Stimulated activated CD4-positive, alpha-beta T cell treated with anti-CD3 and anti-CD28 coated beads, Interleukin-2, amount 100 ng/mL, for 48 hours (primary cell): ENCODE results near the gene KCNC1.

Source experiments
- DNase-seq, 2 donors: peaks; one replicate each; pipeline ENCODE4 v3.0.0-alpha.2; 2020

The KCNC1 gene

DNA sequence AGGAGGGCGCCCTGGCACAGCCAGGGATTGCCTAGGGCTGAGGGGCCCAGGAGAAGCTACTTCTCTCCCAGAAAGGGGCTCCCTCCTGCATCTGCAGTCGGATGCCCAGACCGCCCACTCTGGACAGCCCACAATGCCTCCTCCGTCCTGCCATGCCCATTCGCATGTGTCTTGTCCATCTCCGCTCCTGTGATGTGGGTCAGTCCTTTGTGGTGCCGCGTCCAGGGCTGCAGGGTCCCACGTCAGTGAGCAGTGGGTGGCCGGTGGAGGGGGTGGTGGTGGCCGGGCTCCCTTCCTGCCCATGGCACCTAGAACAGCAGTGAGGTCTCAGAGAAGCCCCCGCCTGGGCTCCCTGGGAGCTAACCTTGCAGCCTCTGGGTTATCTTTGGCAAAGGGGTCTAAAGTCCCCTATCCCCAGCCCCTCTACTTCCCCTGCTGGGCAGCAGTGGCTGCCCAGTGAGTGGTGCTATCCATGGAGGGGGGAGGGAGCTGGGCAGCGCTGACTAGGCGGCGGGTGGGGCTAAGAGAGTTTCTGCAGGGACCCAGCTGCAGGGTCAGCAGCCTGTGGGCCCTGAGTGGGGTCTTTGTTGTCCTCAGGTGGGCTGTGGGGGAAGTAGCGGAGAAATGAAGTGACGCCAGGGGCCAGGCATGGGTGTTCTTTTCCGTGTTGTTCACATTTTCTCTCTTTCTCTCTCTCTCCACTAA, 41.1 kb downstream of the KCNC1 start:
- DNase-seq = no peak

DNA sequence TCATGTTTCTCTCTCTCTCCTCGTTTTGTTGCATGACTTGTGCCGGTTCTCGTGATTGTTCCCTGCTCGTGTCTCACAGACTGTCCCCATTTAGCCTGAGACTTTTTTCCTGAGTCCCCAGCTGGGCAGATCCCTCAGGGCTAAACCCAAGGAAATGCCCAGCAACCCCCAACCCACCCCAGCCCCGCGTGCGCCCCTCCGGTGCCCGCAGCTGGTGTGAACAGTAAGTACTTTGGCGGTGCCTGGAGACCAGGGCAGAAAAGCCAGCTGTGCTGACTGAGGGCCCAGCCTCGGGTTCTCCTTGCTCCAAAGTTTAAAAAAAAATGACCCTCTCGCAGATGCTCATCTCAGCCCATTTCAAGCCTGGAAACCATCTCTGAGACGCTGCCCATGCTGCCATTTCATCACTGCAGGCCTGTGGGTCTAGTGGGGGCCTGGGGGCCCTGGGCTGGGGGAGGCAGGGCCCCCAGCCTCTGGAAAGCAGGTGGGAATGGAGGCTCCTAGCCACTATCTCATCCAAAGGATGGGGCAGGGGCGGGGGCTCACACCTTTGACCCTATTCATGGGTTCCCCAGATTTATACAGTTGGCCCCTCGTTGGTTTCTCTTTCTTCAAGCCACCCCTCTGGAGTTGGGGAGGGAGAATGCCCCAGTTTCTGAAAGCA, 41.8 kb downstream of the KCNC1 start:
- no peak for DNase-seq

DNA sequence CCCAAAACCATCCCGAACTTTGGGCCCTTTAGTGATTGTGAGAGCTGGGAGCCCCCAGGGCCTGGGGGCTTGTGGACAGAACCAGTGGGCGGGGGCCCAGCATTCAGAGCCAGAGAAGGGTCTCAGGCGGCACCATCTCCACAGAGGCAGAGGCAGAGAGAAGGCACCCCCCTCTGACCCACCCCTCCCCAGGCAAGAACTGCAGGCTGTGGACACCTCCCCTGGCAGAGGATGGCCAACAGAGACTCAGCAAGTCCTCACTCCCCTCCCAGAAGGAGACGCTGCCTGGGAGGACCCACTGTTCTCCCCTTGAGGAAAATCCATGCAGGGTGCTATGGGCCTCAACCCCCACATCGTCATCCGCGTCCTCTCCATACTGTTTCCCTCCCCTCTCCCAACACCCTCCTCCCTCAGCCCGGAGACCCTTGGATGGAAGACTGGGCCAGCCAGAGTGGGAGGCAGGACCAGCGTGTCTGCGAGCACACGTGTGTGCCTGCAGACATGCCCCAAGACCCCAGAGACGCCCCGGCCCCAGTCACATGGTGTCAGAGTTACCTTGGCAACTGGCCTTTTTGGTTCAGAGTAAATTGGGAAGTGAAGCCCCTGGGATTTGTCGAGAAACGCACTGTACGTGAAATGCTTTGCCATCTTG, 42.6 kb downstream of the KCNC1 start:
- DNase-seq = no peak

DNA sequence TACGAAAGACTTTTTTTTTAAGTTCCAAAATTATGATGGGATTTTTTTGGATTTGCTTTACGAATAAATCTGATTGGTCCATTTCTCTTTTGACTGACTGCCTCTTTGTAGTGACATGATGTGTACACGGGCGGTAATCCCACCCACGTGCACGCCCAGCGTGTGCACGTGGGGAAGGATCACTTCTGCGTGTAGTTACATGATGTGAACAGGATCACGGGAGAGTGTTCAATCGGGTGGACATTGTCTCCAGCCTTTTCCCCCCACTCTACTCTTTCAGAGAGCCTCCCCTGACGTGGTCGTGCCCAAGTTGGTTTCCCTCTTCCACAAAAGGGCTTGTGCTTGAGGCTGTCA, 43.1 kb downstream of the KCNC1 start:
- DNase-seq = no peak

DNA sequence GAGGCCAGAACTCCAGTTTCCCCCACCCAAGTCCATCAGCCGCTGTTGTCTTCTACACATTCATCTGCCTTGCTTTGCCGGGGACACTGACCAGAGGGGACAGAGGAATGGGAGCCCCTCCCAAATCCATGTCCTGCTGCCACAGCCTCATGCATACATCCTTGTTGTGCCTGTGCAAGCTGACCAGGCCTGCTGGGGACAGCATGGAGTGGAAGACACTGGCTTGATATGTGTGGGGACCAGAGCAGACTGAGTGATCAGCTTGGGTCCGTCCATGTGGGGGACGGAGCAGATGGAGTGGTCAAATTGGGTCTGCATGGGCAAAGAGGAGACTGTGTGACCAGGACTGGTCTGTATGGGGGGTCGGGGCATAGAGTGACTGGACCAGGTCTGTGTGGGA, 43.8 kb downstream of the KCNC1 start:
- DNase-seq = no peak

DNA sequence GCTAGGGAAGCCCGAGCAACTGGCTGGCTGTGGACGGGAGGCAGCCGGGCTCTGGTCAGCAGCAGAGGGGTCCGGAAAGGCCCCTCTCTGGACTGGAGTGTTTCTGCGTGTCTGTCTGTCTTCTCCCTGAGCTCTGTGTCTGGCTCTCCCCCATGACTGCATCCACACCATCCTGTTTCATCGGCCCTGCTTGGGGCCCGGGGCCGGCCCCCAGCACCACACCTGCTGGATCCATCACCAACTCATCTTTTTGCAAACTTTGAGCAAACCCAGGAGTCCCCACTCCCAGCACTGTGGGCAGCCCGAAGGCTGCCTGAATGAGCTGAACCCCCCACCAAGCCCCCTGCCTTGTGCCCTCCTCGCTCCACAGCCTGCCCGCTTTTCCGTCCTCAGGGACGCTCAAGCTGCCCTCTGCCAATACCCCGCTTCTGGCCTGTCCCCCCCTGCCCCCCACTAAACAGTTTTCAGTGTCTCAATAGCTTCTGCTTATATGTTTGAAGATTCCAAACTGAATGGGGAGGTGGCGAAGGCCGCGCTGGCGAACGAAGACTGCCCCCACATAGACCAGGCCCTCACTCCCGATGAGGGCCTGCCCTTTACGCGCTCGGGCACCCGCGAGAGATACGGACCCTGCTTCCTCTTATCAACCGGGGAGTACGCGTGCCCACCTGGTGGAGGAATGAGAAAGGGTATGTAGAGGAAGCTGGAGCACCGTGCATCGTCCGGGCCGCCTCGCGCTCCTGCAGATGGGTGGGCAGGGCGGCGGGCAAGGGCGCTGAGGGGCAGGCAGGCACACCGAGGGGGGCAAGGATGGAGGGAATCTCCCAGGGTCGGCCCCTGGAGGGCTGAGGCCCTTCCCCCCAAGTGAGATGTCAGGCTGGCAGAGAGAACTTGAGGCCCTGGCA, 44.6 kb downstream of the KCNC1 start:
- DNase-seq = no peak

DNA sequence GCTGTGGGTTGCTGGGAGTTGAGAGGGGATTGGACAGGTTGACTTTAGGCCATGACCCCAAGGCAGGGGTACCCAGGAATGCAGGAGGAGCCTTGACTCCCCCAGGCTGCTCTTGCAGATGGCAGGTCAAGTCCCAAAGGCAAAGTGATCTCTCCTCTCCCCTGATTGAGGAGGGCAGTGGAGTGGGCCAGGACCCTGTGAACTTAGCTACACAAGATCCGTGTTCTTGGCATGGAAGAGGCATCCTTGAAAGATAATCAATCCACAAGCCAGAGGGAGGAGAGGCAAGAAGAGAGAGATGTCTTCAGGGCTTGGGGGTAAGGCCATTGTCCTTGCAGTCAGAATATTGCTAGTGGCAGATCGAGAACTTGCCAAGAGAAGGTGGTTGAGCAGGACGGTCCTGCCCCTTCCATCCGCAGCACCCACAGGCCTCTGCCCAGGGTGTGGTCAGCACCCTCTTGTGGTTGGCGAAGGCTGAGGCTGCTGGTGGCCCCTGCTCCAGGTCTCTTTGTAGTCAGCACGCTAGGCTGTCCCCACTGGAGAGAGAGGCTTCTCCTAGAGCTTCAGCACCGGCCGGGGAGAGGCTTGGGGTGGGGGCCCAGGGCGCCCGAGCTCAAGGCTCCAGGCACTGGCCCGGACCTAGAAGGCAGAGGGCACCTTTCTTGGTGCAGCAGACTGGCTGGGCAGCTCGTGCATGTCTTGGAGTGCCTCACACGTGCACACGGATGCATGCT, 45.4 kb downstream of the KCNC1 start:
- no peak for DNase-seq

DNA sequence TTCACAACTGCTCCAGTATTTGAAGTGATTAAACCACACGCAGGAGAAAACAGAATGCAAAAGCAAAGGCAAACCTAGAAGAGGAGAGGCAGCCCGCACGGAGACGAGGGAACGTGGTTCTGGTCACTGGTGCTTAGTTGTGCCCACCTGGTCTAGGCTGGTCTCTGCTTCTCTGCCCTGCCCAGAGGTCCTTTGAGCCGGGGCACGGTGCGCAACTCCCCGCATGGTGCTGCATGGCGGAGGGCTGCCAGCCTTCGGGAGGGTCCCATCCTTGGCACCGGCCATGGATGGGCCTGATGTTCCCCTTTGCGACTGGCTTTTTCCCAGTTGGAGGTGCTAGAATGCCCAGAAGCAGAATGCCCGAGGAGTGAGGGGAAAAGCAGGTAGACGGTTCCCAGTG, 46.1 kb downstream of the KCNC1 start:
- DNase-seq = no peak

DNA sequence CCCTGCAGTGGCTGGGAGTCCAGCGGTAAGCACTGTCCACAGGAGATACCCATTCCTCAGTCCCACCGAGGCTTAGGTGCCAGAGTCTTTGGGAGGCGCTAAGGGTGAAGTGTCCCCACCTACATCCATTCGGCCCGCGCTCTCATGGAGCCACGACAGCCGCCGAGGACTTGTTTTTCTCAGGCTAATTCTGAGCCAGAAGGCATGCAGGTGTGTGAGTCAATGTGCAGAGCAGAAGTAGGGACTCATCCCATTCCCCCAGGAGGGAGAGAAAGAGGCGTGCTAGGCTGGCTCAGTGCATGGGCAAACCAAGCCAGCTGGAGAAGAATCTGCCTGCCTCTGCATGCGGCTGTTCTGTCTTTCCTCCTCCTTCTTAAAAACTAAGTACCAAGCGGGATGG, 46.6 kb downstream of the KCNC1 start:
- DNase-seq = no peak

DNA sequence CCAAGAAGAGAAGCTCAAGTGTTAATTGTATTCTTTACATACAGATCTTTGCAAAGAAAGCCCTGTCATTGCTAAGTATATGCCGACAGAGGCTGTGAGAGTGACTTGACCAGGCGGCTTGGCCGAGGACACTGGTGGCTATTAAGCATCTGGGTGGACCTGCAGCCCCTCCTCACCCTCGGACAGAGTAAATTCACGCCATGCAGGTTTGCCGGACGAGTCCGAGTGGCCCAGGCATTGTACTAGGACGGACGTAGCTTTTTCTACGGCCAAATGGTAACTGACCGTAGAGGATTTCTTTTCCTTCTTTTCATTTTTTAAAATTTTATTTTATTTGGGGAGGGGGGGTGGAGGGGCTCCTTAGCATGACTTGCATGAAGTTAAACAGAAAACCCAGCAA, 47.0 kb downstream of the KCNC1 start:
- DNase-seq = no peak

DNA sequence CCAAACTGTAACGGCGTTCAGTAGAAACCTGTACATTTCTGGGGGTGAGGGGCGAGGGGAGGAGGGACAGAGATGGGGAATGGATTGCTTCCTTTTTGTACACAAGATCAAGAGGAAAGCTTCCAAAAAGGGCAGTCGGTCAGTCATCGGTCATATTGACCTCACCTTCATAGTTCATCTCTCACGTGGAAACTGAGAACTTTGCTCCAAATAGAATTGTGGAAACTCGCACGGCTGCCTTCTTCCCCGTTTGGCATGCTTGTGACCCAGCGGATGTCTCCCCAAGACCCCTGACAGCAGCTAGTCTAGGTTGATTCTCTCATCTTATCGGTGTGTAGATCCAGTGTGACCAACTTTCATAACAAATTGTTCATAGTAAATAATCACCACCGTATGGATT, 47.6 kb downstream of the KCNC1 start:
- no peak for DNase-seq

DNA sequence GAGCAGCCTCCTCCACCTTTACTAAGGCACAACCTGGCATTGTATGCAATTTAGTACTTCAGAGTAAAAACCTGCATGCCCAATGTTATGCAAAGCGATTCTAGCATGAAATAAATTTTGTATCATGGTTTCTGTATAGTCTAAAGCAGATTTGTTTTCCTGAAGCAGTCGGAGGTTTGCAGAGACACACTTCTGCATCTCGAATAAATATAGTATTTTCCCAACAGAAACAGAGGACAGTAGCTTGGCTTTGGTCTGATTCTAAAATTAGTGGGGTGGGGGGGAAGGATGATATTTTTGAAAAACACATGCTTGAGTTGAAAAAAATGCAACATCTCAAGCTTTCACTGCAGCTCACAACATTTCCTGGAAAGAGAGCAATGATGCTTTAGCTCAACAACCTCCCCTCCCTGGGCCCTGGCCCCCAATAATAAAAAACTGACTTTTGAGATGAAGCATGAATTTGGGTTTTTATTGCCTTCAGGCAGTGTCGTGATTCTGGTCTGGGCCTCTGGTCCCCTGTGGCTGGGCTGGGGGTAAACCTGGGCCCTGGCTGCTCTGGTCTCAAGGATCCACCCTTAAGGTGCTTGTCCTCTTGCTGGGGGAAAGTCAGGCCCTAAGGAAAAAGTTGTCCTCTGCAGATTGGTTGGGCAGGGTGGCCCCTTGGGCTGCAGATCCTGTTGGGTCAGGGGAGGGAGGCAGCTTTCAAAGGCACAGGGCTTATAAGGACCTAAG, 48.2 kb downstream of the KCNC1 start:
- no peak for DNase-seq

DNA sequence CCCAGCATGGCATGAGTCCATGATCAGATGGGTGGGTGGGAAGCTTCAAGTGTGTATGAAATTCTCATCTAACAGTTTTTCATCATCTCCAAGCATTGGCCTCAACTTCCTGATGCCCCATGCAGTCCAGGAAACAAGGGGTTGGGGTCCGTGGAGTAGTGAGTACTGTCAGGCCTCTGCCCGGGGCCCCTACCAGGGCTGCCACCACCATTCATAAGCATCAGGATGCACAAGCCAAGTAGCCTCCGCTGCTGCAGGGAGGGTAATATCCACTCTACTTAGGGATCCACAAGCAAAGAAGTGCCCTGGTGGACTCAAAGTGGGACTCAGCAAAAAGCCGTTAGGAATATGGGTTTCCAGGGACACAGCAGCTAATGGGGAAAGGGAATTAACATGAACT, 49.3 kb downstream of the KCNC1 start:
- no peak for DNase-seq

DNA sequence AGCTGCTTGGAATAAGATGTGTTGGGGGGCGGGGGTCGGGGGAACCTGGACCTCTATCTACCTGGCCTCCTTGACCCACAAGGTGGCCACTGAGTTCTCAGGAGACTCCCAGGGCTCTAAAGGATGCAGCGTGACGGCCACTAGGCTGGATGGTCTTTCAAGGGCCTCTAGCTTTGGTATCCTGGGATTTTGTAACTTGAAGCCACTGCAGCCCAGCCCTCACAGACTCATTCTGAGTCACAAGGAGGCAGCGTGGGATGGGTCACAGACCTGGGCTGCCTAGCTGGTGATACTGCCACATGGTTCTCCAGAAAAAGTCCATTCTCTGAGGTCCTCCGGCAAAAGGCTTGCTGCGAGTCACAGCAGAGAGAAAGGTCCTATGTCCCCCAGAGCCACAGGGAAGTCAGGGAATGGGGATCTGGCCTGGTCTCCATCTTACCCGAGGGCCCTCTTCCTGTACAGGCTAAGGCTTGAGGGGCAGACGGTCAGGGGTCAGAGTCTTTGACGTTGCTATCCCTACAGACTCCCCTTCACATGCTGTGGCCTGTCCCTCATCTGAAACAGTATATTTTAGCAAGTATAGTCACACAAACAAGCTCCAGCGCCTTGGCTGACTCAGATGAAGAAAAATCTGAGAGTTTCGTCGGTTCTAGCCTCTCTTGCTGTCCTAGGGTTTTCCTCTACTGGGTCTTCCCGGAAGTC, 52.4 kb downstream of the KCNC1 start:
- DNase-seq = no peak

DNA sequence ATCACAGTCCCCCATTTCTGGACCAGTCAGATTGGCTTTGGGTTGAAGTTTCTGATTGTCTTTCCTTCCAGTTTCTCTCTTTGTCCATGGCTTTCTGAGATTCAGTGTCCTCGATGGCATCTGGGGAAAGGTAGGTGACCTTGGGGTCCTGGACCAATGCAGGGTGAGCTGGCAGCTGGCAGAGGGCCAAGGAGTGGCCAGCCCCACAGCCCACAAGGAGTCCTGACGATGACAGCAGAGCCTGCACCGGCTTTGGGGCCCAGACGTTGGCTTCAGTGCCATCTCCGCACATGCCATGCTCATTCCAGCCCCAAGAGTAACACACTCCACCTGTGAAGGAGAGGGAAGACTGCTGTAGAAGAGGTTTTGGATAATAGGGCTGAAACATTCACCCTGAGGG, 53.5 kb downstream of the KCNC1 start:
- no peak for DNase-seq

DNA sequence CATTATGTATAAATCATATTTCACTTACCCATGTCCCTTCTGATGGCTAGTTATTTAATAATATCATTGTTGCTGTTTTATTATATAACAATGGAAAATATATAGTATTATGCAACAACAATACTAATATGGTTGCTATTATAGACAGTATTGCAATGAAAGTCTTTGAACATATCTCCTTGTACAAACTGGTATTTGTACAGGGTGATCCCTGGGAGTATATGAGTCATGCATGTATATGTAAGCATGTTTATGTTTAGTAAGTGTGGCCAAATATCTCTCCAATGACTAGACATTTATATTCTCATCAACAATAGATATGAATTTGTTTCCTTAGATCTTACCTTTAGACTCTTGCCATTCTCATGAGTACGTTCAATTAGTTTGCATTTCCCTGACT, 55.9 kb downstream of the KCNC1 start:
- no peak for DNase-seq

DNA sequence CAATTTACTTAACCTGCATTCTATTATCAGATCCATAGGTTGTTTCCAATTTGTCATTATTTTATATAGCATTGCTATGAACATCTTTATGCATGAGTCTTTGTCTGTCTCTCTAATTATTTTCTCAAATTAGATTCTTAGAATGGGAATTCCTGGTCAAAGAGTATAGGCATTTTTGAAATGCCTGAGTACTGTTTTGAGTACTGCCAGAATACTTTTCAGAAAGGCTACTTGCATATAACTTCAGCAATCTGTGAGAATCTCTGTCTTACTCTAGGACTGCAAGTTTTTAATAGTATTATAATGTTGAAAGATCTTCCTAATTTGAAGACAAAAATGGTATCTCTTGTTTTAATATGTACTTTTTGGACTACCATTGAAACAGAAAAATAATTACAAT, 56.6 kb downstream of the KCNC1 start:
- DNase-seq = no peak

DNA sequence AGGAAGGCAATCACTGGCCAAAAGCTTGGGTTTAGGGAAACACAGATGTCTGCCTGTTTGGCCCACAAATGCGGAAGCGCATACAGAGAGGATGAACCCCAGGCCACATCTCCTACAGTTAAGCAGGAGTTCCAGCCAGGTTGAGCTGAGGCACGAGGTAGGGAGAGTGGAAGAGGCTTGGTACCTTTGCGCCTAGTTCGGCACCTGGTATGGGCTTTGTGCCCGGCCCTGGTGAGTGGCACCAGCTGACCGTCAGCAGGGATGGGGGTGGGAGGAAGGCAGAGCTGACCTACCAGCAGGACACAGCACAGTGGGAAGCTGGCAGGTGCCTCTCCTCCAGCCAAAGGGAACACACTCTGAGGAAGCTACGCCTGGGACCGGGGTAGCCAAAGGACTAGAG, 57.6 kb downstream of the KCNC1 start:
- DNase-seq = no peak

DNA sequence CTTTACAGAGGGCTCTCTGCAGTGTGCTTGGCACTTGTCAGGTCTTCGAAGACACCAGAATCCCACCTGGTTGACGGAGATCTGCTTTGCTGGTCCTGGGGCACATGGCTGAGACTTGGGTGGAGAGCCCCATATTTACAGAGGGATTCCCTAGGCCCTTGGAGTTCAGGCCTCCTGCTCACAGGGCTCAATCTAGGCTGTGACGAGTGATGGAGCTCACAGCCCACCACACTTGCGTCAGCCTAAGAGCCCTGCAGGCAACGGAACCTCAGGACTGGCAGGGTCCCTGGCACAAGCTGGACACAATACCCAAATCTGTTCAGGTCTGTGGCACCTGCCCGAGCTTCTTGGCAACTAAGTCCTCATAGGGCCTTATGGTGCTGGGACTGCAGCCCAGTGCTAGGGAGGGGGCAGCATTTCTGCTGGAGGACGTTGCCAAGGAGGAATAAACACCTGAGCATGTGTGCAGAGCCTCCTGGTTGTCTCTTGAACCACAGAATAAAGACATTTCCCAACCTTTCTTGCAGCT, 59.1 kb downstream of the KCNC1 start:
- DNase-seq = no peak

DNA sequence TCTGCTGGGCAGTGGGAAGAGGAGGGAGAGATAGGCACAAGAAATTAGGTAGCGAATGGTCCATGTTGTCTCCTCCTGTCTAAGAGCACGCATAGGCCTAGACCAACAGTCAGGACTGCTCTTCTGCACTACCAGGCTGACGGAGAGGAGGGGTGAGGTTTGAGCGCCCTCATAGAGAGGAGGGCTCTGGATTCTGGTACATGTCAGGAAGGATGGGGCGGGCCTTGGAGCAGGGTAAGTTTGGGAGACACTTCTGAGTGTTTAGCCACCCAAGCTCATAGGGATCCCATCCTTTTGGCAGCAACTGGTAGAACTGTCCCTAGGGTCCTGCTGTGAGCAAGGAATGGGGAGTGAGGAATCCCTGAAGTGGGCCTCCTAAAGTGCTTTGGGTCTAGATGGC, 60.4 kb downstream of the KCNC1 start:
- DNase-seq = no peak

DNA sequence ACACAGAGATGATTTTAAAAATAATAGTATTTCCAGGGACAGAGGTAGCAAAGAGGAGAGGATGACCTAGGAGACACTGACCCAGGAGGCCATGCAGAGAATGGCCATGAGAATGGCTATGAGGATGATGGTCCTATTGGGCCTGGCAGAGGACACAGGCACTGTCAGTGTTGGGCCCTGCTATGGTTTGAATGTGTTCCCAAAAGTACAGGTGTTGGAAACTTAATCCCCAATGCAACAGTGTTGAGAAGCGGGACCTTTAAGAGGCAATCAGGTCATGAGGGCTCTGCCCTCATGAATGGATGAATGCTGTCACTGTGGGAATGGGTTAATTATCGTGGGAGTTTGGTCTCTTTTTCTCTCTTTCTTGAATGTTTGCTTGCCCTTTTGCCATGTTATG, 61.6 kb downstream of the KCNC1 start:
- DNase-seq = no peak
